Effector memory CD4-positive, alpha-beta T cell (primary cell): ENCODE data around the gene ZNF662.

ENCODE experiments used
- DNase-seq, 3 donors: peaks; one replicate each; pipeline ENCODE4 v3.0.0-alpha.2; 2020
- H3K27ac ChIP-seq: 2 replicates; pipeline ENCODE4 v1.7.0; 2013; ENCODE audit warnings: mild to moderate bottlenecking, low read length, moderate library complexity; ENCODE audit not compliant: insufficient read depth, poor library complexity, severe bottlenecking
- H3K27me3 ChIP-seq: replicated peaks from 2 replicates; pipeline ENCODE4 v1.7.0; 2013; ENCODE audit warnings: mild to moderate bottlenecking, low read length; ENCODE audit not compliant: insufficient read depth, control insufficient read depth, poor library complexity, severe bottlenecking
- H3K36me3 ChIP-seq: 2 replicates; pipeline ENCODE4 v1.7.0; 2013; ENCODE audit warnings: mild to moderate bottlenecking, low read length, moderate library complexity; ENCODE audit not compliant: control insufficient read depth, insufficient read depth
- H3K4me1 ChIP-seq: 2 replicates; pipeline ENCODE4 v1.7.0; 2013; ENCODE audit warnings: low read length, mild to moderate bottlenecking; ENCODE audit not compliant: control insufficient read depth, insufficient read depth, poor library complexity, severe bottlenecking
- H3K4me3 ChIP-seq: 2 replicates; pipeline ENCODE4 v1.7.0; 2013; ENCODE audit warnings: low read length, low read depth, mild to moderate bottlenecking; ENCODE audit not compliant: insufficient read depth, poor library complexity, severe bottlenecking
- H3K9me3 ChIP-seq: 2 replicates; pipeline ENCODE4 v1.7.0; 2013; ENCODE audit warnings: mild to moderate bottlenecking, low read length, moderate library complexity; ENCODE audit not compliant: control insufficient read depth

ZNF662 gene

DNA sequence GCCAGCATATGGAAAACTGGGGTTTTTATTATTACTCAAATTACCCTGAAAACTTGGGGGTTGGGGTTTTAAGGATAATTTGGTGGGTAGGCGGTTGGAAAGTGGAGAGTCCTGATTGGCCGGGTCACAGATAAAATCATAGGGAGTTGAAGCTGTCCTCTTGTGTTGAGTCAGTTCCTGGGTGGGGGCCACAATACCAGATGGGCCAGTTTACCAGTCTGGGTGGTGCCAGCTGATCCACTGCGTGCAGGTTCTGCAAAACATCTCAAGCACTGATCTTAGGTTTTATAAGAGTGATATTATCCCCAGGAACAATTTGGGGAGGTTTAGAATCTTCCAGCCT is 4.9 kb upstream of the ZNF662 start:
- no peaks in the 10 kb centered on the region for H3K4me1 ChIP-seq
- H3K27ac ChIP-seq = no peak overlapping the region
- no peaks in the 10 kb centered on the region for H3K27me3 ChIP-seq
- no peak for DNase-seq
- peaks cover 3% of the 10 kb centered on the region for H3K9me3 ChIP-seq
- no peak overlapping the region for H3K4me3 ChIP-seq
- no peaks in the 10 kb centered on the region for H3K36me3 ChIP-seq

- no peak overlapping the region for H3K27ac ChIP-seq
- no peak overlapping the region for H3K4me3 ChIP-seq
- H3K9me3 ChIP-seq = peaks cover 3% of the 10 kb centered on the region
- no peaks in the 10 kb centered on the region for H3K27me3 ChIP-seq
- no peak for DNase-seq
- no peaks in the 10 kb centered on the region for H3K36me3 ChIP-seq
- H3K4me1 ChIP-seq = peaks cover 7% of the 10 kb centered on the region
These were observed 3.7 kb upstream of the ZNF662 start for GRCh38 chr3:42902257-42902656.

DNA sequence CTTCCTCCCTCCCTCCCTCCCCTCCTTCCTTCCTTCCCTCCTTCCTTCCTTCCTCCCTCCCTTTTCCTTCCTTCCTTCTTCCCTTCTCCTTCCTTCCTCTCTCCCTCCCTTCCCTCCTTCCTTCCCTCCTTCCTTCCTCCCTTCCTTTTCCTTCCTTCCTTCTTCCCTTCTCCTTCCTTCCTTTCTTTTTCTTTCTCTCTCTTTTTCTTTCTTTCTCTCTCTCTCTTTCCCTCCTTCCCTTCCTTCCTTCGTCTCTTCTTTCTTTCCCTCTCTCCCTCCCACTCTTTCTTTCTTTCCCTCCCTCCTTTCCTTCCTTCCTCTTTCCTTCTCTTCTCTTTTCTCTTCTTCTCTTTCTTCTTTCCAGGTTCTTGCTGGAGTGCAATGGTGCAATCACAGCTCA is 1.9 kb upstream of the ZNF662 start:
- no peak for DNase-seq
- peaks cover 3% of the 10 kb centered on the region for H3K9me3 ChIP-seq
- H3K27me3 ChIP-seq = no peaks in the 10 kb centered on the region
- H3K4me1 ChIP-seq = peaks cover 7% of the 10 kb centered on the region
- H3K27ac ChIP-seq = no peak overlapping the region
- H3K36me3 ChIP-seq = no peaks in the 10 kb centered on the region
- no peak overlapping the region for H3K4me3 ChIP-seq

DNA sequence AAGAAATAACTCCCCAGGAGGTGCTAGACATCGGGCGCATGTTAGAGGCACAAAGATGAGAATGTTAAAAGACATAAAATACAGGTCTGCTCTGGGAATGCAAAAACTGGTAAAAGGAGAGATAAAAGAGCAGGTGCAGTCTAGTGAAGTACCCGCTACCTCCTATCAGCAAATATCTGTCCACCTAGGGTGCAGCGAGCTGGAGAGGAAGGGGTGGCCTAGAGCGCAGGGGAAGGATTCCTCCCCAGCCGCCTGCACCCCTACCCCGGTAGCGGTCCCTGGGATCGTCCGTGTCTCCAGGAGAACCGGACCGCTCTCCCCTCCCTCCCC is 237 bp upstream of the ZNF662 start:
- H3K36me3 ChIP-seq = no peaks in the 10 kb centered on the region
- peaks cover 3% of the 10 kb centered on the region for H3K9me3 ChIP-seq
- H3K4me3 ChIP-seq = peak overlapping the region; percentile 51
- no peak for DNase-seq
- H3K27ac ChIP-seq = no peak overlapping the region
- H3K4me1 ChIP-seq = peaks cover 7% of the 10 kb centered on the region
- H3K27me3 ChIP-seq = no peaks in the 10 kb centered on the region

GRCh38 chr3:42906848-42907183 is 874 bp downstream of the ZNF662 start:
- no peak for DNase-seq
- H3K4me1 ChIP-seq = peaks cover 7% of the 10 kb centered on the region
- H3K27me3 ChIP-seq = no peaks in the 10 kb centered on the region
- no peaks in the 10 kb centered on the region for H3K36me3 ChIP-seq
- peaks cover 3% of the 10 kb centered on the region for H3K9me3 ChIP-seq
- no peak overlapping the region for H3K4me3 ChIP-seq
- no peak overlapping the region for H3K27ac ChIP-seq

GRCh38 chr3:42908675-42909074 is 2.7 kb downstream of the ZNF662 start:
- Histone ChIP-seq H3K27me3 (no peaks in the 10 kb centered on the region), H3K4me3 (no peak overlapping the region), H3K36me3 (no peaks in the 10 kb centered on the region), H3K27ac (no peak overlapping the region), H3K4me1 (peaks cover 7% of the 10 kb centered on the region), H3K9me3 (peaks cover 2% of the 10 kb centered on the region)
- DNase-seq = no peak

GRCh38 chr3:42911551-42911950 is 5.6 kb downstream of the ZNF662 start:
- no peak for DNase-seq
- peaks cover 12% of the 10 kb centered on the region for H3K9me3 ChIP-seq
- no peaks in the 10 kb centered on the region for H3K36me3 ChIP-seq
- peaks cover 3% of the 10 kb centered on the region for H3K4me1 ChIP-seq
- no peaks in the 10 kb centered on the region for H3K27me3 ChIP-seq
- no peak overlapping the region for H3K27ac ChIP-seq
- no peak overlapping the region for H3K4me3 ChIP-seq

GRCh38 chr3:42914771-42915515 is 9.0 kb downstream of the ZNF662 start:
- Histone ChIP-seq H3K27me3 (no peaks in the 10 kb centered on the region), H3K27ac (no peak overlapping the region), H3K4me3 (no peak overlapping the region), H3K36me3 (no peaks in the 10 kb centered on the region), H3K4me1 (no peaks in the 10 kb centered on the region), H3K9me3 (peaks cover 12% of the 10 kb centered on the region)
- no peak for DNase-seq

DNA sequence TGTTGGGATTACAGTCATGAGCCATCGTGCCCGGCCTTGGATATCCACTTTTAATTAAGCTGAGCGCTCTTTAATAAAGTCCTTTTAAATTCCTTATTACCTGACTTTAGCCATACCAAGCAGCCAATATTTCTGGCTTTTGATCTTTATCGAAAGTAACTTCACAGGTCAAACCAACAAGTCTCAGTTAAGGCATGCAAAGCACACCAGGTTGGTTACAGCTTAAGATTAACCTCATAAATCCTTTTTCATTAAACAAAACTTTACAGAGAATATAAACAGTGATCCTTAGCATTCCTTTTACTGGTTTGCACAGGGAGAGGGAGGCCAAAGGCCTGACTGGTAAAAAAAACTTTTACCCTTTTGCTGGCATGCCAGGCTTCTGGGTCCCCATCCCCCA is 17.7 kb downstream of the ZNF662 start:
- H3K4me1 ChIP-seq = no peaks in the 10 kb centered on the region
- no peaks in the 10 kb centered on the region for H3K36me3 ChIP-seq
- no peak overlapping the region for H3K27ac ChIP-seq
- H3K27me3 ChIP-seq = no peaks in the 10 kb centered on the region
- DNase-seq = no peak
- no peak overlapping the region for H3K4me3 ChIP-seq
- H3K9me3 ChIP-seq = no peaks in the 10 kb centered on the region

DNA sequence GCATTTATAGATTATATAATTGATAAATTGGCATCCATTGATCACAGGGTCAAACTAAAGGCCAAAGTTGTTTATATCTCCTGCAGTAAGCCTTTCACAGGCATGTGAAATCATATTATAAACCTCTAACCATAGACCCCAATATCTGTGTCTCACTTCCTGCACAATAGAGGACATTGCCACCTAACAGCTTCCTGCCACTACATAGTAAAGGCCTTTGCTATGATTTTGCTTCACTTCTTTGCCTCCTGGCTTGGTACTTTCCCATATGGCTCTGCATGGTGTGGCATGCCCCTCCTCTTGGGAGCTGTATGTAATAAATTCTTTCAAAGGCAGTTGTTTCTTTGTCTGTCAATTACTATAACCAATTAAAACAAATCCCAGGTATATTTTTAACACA is 20.4 kb downstream of the ZNF662 start:
- no peak overlapping the region for H3K4me3 ChIP-seq
- H3K27me3 ChIP-seq = no peaks in the 10 kb centered on the region
- no peaks in the 10 kb centered on the region for H3K9me3 ChIP-seq
- no peak overlapping the region for H3K27ac ChIP-seq
- no peaks in the 10 kb centered on the region for H3K36me3 ChIP-seq
- no peak for DNase-seq
- no peaks in the 10 kb centered on the region for H3K4me1 ChIP-seq

GRCh38 chr3:42934111-42934510 is 28.2 kb downstream of the ZNF662 start:
- Histone ChIP-seq H3K9me3 (no peaks in the 10 kb centered on the region), H3K27me3 (no peaks in the 10 kb centered on the region), H3K4me3 (no peak overlapping the region), H3K27ac (no peak overlapping the region), H3K36me3 (no peaks in the 10 kb centered on the region), H3K4me1 (peaks cover 13% of the 10 kb centered on the region)
- no peak for DNase-seq
